HepG2 (cell line): ENCODE measurements around the gene WDFY1. TPM values are rescaled to one million over a fixed set of nuclear protein-coding genes. Genes with fewer than 3 reads are reported as not detected.
A peak's percentile ranks its signal among the peaks of the same experiment; 100 is the strongest.

Experiments
- ATF7 ChIP-seq, 2 experiments: fragments of 450-650 bp in 1 of 2; sonication (generic) in 1 of 2; formaldehyde crosslinking in 1 of 2; IDR thresholded peaks; 2 replicates each; pipeline versions ENCODE4 v1.4.0 to v1.6.1; 2016 to 2020; ENCODE audit warnings: antibody characterized with exemption in 1 of 2, mild to moderate bottlenecking in 1 of 2, missing genetic modification reagents in 1 of 2
- CTCF ChIP-seq: sonication (generic); formaldehyde crosslinking; IDR thresholded peaks from 2 replicates; pipeline ENCODE4 v1.5.0; 2020; ENCODE audit warnings: mild to moderate bottlenecking, missing genetic modification reagents, moderate library complexity
- HMG20B ChIP-seq: conservative IDR thresholded peaks from 2 replicates; pipeline ENCODE4 v1.6.1; 2016; ENCODE audit warnings: missing genetic modification reagents, missing compliant biosample characterization
- HNRNPH1 ChIP-seq: fragments of 200-400 bp; formaldehyde crosslinking; optimal IDR thresholded peaks from 2 replicates; pipeline ENCODE3; 2017; ENCODE audit warnings: mild to moderate bottlenecking, low read depth, low read length
- JARID2 ChIP-seq: sonication (generic); formaldehyde crosslinking; IDR thresholded peaks from 2 replicates; pipeline ENCODE4 v1.8.1; 2023; ENCODE audit warnings: missing genetic modification reagents, inconsistent platforms; ENCODE audit not compliant: insufficient replicate concordance
- KLF13 ChIP-seq: sonication (generic); formaldehyde crosslinking; IDR thresholded peaks from 2 replicates; pipeline ENCODE4 v1.4.0; 2020; ENCODE audit warnings: mild to moderate bottlenecking, missing genetic modification reagents
- MTA1 ChIP-seq: sonication (generic); formaldehyde crosslinking; IDR thresholded peaks from 2 replicates; pipeline ENCODE4 v1.4.0; 2020; ENCODE audit warnings: missing genetic modification reagents, mild to moderate bottlenecking, borderline replicate concordance
- PAWR ChIP-seq: sonication (generic); formaldehyde crosslinking; IDR thresholded peaks from 2 replicates; pipeline ENCODE4 v1.4.0; 2020; ENCODE audit warnings: missing genetic modification reagents, mild to moderate bottlenecking, borderline replicate concordance
- TGIF2 ChIP-seq: IDR thresholded peaks from 2 replicates; pipeline ENCODE4 v1.6.1; 2016; ENCODE audit warnings: control low read depth, missing compliant biosample characterization
- TP53 ChIP-seq: sonication (generic); formaldehyde crosslinking; conservative IDR thresholded peaks from 2 replicates; pipeline ENCODE4 v1.4.0; 2020; ENCODE audit warnings: missing genetic modification reagents
- ZBTB7B ChIP-seq: sonication (generic); formaldehyde crosslinking; IDR thresholded peaks from 2 replicates; pipeline ENCODE4 v1.4.0; 2020; ENCODE audit warnings: missing genetic modification reagents
- ZFP37 ChIP-seq: sonication (generic); formaldehyde crosslinking; IDR thresholded peaks from 2 replicates; pipeline ENCODE4 v1.4.0; 2020; ENCODE audit warnings: missing genetic modification reagents, borderline replicate concordance
- ZNF468 ChIP-seq: sonication (generic); formaldehyde crosslinking; IDR thresholded peaks from 2 replicates; pipeline ENCODE4 v1.8.0; 2022; ENCODE audit warnings: mild to moderate bottlenecking, moderate library complexity, missing genetic modification reagents
- ZNF564 ChIP-seq: sonication (generic); formaldehyde crosslinking; IDR thresholded peaks from 2 replicates; pipeline ENCODE4 v1.8.1; 2023; ENCODE audit warnings: mild to moderate bottlenecking, missing genetic modification reagents
- ZNF567 ChIP-seq: sonication (generic); formaldehyde crosslinking; IDR thresholded peaks from 2 replicates; pipeline ENCODE4 v1.8.1; 2023; ENCODE audit warnings: mild to moderate bottlenecking, missing genetic modification reagents, borderline replicate concordance
- ZNF674 ChIP-seq: sonication (generic); formaldehyde crosslinking; IDR thresholded peaks from 2 replicates; pipeline ENCODE4 v1.5.0; 2020; ENCODE audit warnings: low read depth, mild to moderate bottlenecking, missing genetic modification reagents
- ZNF724P ChIP-seq: sonication (generic); formaldehyde crosslinking; IDR thresholded peaks from 2 replicates; pipeline ENCODE4 v1.8.0; 2022; ENCODE audit warnings: missing genetic modification reagents, borderline replicate concordance
- polyA plus RNA-seq, 8 experiments: library from polyadenylated mRNA; depleted of rRNA in 3 of 8; stranded (reverse) in 7 of 8; unstranded in 1 of 8; fragments of >200 nt; fragmentation: Illumina TruSeq in 4 of 8; extraction: Trizol in 4 of 8; gene quantifications; 2 replicates each; pipeline versions ENCODE4 v1.2.1 to v1.2.3, GENCODE V29; 2011 to 2016; ENCODE audit warnings: low read depth in 4 of 8, missing spikeins in 1 of 8, mixed read lengths in 1 of 8; ENCODE audit not compliant: insufficient read depth in 1 of 8
- total RNA-seq, 5 experiments: library from RNA; depleted of rRNA; stranded (reverse); fragments of >200 nt; fragmentation: Illumina TruSeq; extraction: Trizol; gene quantifications; 2 replicates each; pipeline ENCODE4 v1.2.3, GENCODE V29; 2016; ENCODE audit warnings: low read depth in 1 of 5
- TF ChIP-seq, protein P1 (sequence below): sonication (generic); formaldehyde crosslinking; IDR thresholded peaks from 2 replicates; pipeline ENCODE4 v1.4.0; 2020; ENCODE audit warnings: missing genetic modification reagents
- TF ChIP-seq, protein P2 (sequence below): sonication (generic); formaldehyde crosslinking; IDR thresholded peaks from 2 replicates; pipeline ENCODE4 v1.8.0; 2022; ENCODE audit warnings: mild to moderate bottlenecking, missing genetic modification reagents, borderline replicate concordance
- TF ChIP-seq, protein P3 (sequence below): sonication (generic); formaldehyde crosslinking; IDR thresholded peaks from 2 replicates; pipeline ENCODE4 v1.9.0; 2022; ENCODE audit warnings: low read depth, missing genetic modification reagents

WDFY1 gene
- total and polyA plus RNA-seq, 2 of the 13 experiments (the other 11 are each of a cell fraction or from before 2014, with no cell fraction given), result 77.0 to 78.4 TPM

GRCh38 chr2:223944166-223944702 lies 901 bp downstream of the WDFY1 start (continued):
- no peak for TF ChIP-seq JARID2
- no peak for TF ChIP-seq ATF7 (IDR thresholded peaks at IDR 0.05)
- TF ChIP-seq ATF7 (CRISPR knock-in tag; IDR thresholded peaks at IDR 0.05), result 0 out of 2 replicates have a peak, but pooled peaks have one; percentile 19
- TF ChIP-seq, protein P1, sequence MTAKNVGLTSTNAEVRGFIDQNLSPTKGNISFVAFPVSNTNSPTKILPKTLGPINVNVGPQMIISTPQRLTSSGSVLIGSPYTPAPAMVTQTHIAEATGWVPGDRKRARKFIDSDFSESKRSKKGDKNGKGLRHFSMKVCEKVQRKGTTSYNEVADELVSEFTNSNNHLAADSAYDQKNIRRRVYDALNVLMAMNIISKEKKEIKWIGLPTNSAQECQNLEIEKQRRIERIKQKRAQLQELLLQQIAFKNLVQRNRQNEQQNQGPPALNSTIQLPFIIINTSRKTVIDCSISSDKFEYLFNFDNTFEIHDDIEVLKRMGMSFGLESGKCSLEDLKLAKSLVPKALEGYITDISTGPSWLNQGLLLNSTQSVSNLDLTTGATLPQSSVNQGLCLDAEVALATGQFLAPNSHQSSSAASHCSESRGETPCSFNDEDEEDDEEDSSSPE (CRISPR knock-in tag), result no peak; the same call in 1 of the 2 replicates
- TF ChIP-seq ZNF674 (CRISPR knock-in tag), result no peak
- TF ChIP-seq KLF13 (CRISPR knock-in tag), result peak; percentile 75; the same call in 1 of the 2 replicates
- TF ChIP-seq ZNF468 (CRISPR knock-in tag), result 0 out of 2 replicates have a peak, but pooled peaks have one; percentile 77
- TF ChIP-seq ZNF724P (CRISPR knock-in tag), result peak; percentile 77; the same call in 1 of the 2 replicates
- no peak for TF ChIP-seq TP53
- TF ChIP-seq, protein P2, sequence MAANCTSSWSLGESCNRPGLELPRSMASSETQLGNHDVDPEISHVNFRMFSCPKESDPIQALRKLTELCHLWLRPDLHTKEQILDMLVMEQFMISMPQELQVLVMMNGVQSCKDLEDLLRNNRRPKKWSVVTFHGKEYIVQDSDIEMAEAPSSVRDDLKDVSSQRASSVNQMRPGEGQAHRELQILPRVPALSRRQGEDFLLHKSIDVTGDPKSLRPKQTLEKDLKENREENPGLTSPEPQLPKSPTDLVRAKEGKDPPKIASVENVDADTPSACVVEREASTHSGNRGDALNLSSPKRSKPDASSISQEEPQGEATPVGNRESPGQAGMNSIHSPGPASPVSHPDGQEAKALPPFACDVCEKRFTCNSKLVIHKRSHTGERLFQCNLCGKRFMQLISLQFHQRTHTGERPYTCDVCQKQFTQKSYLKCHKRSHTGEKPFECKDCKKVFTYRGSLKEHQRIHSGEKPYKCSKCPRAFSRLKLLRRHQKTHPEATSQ (CRISPR knock-in tag), result no peak
- no peak for TF ChIP-seq HMG20B
- TF ChIP-seq HNRNPH1, result no peak
- TF ChIP-seq TGIF2 (CRISPR knock-in tag), result peak; percentile 49; the same call in 1 of the 2 replicates
- TF ChIP-seq MTA1 (CRISPR knock-in tag), result peak; percentile 87; the same call in 1 of the 2 replicates
- TF ChIP-seq, protein P3, sequence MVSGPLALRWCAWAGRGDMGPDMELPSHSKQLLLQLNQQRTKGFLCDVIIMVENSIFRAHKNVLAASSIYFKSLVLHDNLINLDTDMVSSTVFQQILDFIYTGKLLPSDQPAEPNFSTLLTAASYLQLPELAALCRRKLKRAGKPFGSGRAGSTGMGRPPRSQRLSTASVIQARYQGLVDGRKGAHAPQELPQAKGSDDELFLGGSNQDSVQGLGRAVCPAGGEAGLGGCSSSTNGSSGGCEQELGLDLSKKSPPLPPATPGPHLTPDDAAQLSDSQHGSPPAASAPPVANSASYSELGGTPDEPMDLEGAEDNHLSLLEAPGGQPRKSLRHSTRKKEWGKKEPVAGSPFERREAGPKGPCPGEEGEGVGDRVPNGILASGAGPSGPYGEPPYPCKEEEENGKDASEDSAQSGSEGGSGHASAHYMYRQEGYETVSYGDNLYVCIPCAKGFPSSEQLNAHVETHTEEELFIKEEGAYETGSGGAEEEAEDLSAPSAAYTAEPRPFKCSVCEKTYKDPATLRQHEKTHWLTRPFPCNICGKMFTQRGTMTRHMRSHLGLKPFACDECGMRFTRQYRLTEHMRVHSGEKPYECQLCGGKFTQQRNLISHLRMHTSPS (CRISPR knock-in tag), result no peak
- TF ChIP-seq ZNF567, result peak; percentile 79; the same call in 1 of the 2 replicates
- peak; percentile 86 for TF ChIP-seq ZBTB7B (CRISPR knock-in tag)
- no peak for TF ChIP-seq ZFP37 (CRISPR knock-in tag)
- no peak for TF ChIP-seq PAWR
- TF ChIP-seq CTCF (CRISPR knock-in tag), result peak; percentile 30
- TF ChIP-seq ZNF564 (CRISPR knock-in tag), result no peak
